Activated CD4-positive, alpha-beta T cell treated with anti-CD3 and anti-CD28 coated beads, Interleukin-2, amount 10 ng/mL, durations not matched to agents 24 days and 14 days (primary cell): ENCODE results near the gene TFF3. TPM values are rescaled to one million over a fixed set of nuclear protein-coding genes. Genes with fewer than 3 reads are reported as not detected.

Source experiments
- DNase-seq: peaks from one replicate; pipeline ENCODE4 v3.0.0; 2022
- H3K27ac Mint-ChIP-seq: one replicate; pipeline ENCODE4 v1.8.0; 2022; ENCODE audit warnings: mild to moderate bottlenecking, mixed read lengths
- H3K27me3 Mint-ChIP-seq: one replicate; pipeline ENCODE4 v1.8.0; 2022; ENCODE audit warnings: mixed read lengths
- H3K36me3 Mint-ChIP-seq: one replicate; pipeline ENCODE4 v1.8.0; 2022; ENCODE audit warnings: low read depth, mild to moderate bottlenecking, mixed read lengths
- H3K4me1 Mint-ChIP-seq: one replicate; pipeline ENCODE4 v1.8.0; 2021; ENCODE audit warnings: mixed read lengths
- H3K4me3 Mint-ChIP-seq: one replicate; pipeline ENCODE4 v1.8.0; 2022; ENCODE audit warnings: mild to moderate bottlenecking, moderate library complexity, mixed read lengths
- H3K9me3 Mint-ChIP-seq: one replicate; pipeline ENCODE4 v1.8.0; 2021; ENCODE audit warnings: mixed read lengths
- intact Hi-C: fragments of 100-400 bp; cut with micrococcal nuclease; formaldehyde crosslinking; loops from one replicate; pipeline ENCODE4 v1.15.1; 2023
- total RNA-seq: library from RNA; stranded (reverse); gene quantifications from 2 replicates; pipeline ENCODE4 v1.2.3, GENCODE V29; 2022

The TFF3 gene
- total RNA-seq, 1 donor from 2014 or later, result not detected

DNA sequence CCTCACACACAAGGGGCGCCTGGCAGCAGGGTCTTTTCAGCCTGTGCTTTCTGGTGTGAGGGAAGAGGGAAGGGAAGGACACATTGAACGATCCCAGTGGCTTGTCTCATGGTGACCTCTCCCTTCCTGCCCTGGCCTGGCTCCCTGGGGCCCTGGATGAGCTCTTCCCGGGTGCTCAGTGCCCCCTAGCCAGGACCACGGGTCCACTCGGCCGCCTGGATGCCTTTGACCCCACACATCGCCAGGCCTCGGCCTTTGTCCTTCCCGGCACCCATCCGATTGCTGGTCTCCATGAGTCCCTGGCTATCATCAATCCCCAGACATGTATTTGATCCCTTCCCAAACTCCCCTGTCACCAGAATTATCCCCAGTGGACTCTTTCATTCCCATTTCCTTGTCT, 6.0 kb upstream of the TFF3 start:
- intact Hi-C loops, result no loop called here
- Mint-ChIP-seq H3K36me3 (no peaks in the 10 kb centered on the region), H3K27me3 (peaks cover 29% of the 10 kb centered on the region), H3K27ac (no peak overlapping the region), H3K4me3 (no peak overlapping the region), H3K9me3 (no peaks in the 10 kb centered on the region), H3K4me1 (peaks cover 2% of the 10 kb centered on the region)
- DNase-seq, result no peak

DNA sequence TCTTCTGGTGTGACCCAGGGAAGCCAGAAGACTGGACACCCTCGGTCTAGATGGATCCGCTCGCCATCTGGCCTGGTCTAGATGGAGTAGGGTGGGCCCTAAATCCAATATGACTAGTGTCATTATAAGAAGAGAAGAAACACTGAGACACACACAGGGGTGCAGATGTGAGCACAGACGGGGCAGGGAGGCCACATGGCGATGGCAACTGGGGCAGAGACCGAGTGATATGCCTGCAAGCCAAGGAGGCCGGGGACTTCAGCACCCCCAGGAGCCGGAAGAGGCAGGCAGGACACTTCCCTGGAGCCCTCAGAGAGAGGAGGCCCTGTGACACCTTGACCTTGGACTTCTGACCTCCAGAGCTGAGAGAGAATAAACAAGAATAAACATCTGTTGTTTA, 5.6 kb upstream of the TFF3 start:
- H3K9me3 Mint-ChIP-seq, result no peaks in the 10 kb centered on the region
- H3K4me3 Mint-ChIP-seq, result no peak overlapping the region
- DNase-seq, result no peak
- intact Hi-C loops, result no loop called here
- H3K27ac Mint-ChIP-seq, result no peak overlapping the region
- peaks cover 2% of the 10 kb centered on the region for H3K4me1 Mint-ChIP-seq
- H3K27me3 Mint-ChIP-seq, result peaks cover 27% of the 10 kb centered on the region
- no peaks in the 10 kb centered on the region for H3K36me3 Mint-ChIP-seq

DNA sequence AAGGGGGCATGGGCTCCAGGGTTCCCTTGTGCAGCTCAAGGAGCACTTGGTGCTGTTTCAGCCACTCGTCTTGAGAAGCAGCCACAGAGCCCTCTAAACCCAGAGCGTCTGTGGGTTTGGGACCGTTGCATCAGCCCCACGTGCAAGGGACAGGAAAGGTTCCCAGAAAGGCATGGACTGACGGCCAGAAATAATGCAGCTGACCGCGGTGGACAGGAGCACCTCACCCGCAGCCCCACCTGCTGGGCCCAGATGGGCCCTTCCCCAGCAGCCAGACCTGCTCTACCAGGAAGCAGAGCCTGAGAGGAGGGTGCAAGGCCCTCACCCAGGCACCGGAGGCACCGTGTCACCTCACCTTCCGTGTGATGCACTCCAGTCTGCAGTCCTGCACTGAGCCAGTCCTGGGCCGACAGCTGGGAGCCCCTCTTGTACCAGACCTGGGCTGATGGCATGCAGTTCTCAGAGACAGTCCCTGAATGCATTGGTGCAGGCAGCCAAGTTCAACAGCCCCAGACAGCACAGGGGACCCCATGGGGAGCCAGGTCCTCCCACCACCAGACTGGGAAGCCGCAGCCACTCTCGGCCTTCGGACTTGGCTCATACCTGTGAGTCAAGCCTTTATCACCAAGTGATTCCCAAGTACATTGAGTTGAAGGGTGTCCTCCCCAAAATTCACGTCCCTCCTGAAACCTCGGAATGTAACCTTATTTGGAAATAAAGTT, 4.8 kb upstream of the TFF3 start:
- no peak for DNase-seq
- Mint-ChIP-seq H3K27me3 (peaks cover 20% of the 10 kb centered on the region), H3K9me3 (no peaks in the 10 kb centered on the region), H3K4me1 (peaks cover 2% of the 10 kb centered on the region), H3K27ac (no peak overlapping the region), H3K36me3 (no peaks in the 10 kb centered on the region), H3K4me3 (no peak overlapping the region)
- intact Hi-C loops, result no loop called here

DNA sequence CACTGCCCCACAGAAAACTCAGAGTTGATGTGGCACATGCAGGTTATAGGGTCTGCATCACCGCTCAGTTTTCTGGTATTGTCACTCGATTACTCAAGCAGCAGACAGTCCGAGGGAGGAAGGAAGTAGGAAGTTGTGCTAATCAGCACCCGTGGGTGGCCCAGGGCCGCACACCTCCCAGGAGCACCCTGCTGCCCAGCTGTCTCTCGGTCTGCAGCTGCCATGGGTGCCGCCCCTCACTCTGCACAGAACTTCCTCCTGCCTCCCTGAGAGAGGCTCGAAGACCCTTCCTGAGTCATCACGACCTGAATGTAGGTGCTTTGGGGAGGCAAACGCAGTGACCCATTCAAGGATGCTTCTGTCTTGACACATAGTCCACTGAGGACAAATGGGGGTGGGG, 4.2 kb upstream of the TFF3 start:
- no peak overlapping the region for H3K4me3 Mint-ChIP-seq
- H3K27me3 Mint-ChIP-seq, result peaks cover 15% of the 10 kb centered on the region
- H3K9me3 Mint-ChIP-seq, result no peaks in the 10 kb centered on the region
- no peaks in the 10 kb centered on the region for H3K36me3 Mint-ChIP-seq
- DNase-seq, result no peak
- H3K27ac Mint-ChIP-seq, result no peak overlapping the region
- H3K4me1 Mint-ChIP-seq, result peaks cover 2% of the 10 kb centered on the region
- intact Hi-C loops, result no loop called here

DNA sequence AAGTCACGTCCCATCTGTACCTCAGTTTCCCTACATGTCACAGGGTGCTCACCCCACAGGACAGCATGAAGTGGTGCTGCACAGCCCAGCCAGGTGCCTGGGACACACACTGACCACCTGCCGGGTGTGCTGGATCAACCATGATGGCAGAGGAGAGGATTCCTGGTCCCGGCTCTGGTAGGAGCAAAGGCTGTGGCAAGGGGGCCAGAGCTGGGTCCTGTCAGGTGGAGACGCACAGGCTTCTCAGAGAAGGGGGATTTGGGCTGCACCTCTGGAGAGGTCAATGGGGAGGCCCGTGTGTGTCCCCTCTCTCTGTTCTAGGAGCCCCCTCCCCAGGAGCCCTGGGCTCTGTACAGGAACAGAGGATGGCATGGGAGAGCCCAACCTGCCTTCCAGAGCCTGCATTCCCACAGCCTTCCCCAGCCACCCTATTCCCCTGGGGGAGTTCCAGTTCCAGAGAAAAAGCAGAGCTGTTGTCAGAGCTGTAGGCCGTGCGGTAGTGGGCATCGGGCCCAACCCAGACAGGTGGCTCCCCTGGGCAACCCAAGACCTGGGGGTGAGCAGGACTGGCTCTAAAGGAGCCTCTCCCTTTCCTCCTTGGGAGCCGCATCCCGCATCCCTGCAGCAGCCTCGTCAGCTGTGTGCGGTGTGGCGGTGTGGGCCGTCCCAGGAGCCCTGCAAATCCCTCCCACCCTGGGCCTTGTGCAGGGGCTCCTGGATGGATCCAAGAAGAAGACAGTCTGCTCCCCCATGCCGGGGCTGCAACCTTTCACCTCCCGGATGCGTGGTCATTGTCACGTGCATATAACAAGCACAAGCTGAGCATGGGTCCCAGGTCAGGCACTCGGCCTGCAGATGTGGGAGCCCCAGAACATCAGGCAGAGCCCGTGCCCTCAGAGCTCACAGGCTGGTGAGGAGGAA, 2.9 kb upstream of the TFF3 start:
- H3K36me3 Mint-ChIP-seq, result no peaks in the 10 kb centered on the region
- H3K27ac Mint-ChIP-seq, result no peak overlapping the region
- no peak overlapping the region for H3K4me3 Mint-ChIP-seq
- intact Hi-C loops, result no loop called here
- peaks cover 7% of the 10 kb centered on the region for H3K27me3 Mint-ChIP-seq
- no peak for DNase-seq
- no peaks in the 10 kb centered on the region for H3K9me3 Mint-ChIP-seq
- peaks cover 2% of the 10 kb centered on the region for H3K4me1 Mint-ChIP-seq

DNA sequence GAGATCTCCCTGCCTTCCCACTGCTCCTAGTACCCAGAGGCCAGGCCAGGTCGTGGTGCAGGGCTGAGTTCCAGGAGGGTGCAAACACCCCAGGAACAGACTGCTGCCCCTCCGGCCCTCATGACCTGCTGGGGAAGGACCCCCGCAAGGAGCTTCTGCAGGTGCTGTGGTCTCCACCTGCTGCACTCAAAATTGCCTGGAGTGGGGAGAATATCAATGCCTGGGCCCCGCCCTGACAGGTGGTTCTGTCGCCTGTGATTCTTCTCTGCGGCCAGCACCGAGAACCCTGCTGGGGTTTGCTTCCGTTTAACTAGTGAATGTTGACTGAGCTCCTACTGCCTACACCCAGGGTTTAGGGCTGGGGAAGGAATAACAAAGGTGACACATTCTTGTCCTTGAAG, 2.1 kb upstream of the TFF3 start:
- Mint-ChIP-seq H3K36me3 (no peaks in the 10 kb centered on the region), H3K4me3 (no peak overlapping the region), H3K27ac (no peak overlapping the region), H3K4me1 (peaks cover 2% of the 10 kb centered on the region), H3K9me3 (no peaks in the 10 kb centered on the region), H3K27me3 (peaks cover 3% of the 10 kb centered on the region)
- intact Hi-C loops, result no loop called here
- no peak for DNase-seq

DNA sequence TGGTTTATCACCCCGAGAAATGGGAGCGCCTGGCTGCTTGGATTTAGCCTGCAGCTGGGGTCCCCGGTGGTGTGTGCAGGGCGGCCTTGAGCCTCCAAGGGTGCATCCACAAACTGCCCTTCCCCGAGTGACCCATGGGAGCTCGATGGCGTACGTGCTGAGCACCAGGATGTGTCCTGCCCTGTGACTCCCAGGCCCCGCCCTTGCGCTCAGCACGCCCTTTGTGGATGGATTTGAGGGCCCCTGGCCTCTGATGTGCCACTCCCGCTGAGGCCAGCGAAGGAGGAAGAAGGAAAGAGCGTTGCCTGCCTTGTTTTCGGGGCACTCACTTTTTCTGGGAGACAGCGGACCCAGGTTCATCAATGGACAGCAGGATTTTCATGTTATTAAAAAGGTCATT, 1.7 kb upstream of the TFF3 start:
- Mint-ChIP-seq H3K36me3 (no peaks in the 10 kb centered on the region), H3K27me3 (peaks cover 2% of the 10 kb centered on the region), H3K4me3 (no peak overlapping the region)

DNA sequence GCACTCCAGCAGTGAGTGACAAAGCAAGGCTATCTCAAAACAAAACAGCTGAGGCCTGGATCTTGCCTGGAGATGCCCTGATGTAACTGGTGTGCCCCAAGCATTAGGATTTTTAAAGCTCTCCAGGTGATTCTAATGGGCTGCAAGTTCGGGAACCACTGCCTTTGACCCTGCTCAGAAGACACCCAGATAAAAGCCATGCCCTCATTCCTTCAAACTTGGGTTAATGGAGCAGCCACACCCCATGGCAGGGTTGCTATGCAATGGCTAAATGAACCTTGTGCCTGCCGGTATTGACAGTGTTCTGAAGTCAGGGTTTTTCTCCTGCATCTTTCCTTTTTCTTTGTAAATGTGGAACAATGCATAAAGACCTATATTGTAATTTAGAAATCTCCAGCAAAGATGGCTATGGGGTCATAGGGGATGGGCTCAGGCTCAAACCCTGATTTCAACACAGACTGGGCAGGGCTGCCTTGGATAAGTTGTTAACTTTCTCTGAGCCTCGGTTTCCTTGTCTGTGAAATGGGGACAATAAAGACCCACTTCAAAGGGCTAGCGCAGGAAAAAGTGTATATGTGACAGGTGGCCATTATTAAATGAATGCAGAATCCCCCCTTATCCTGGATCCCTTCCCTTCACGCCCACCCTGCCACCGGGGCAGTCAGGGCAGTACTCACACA, 453 bp downstream of the TFF3 start:
- Mint-ChIP-seq H3K4me1 (peaks cover 3% of the 10 kb centered on the region), H3K4me3 (no peak overlapping the region), H3K27ac (no peak overlapping the region), H3K36me3 (no peaks in the 10 kb centered on the region), H3K9me3 (no peaks in the 10 kb centered on the region), H3K27me3 (peaks cover 5% of the 10 kb centered on the region)
- no peak for DNase-seq
- intact Hi-C loops, result no loop called here

More for the DNA sequence above, 1.7 kb upstream of the TFF3 start:
- no peak for DNase-seq
- Mint-ChIP-seq H3K9me3 (no peaks in the 10 kb centered on the region), H3K4me1 (peaks cover 2% of the 10 kb centered on the region), H3K27ac (no peak overlapping the region)
- intact Hi-C loops, result no loop called here

DNA sequence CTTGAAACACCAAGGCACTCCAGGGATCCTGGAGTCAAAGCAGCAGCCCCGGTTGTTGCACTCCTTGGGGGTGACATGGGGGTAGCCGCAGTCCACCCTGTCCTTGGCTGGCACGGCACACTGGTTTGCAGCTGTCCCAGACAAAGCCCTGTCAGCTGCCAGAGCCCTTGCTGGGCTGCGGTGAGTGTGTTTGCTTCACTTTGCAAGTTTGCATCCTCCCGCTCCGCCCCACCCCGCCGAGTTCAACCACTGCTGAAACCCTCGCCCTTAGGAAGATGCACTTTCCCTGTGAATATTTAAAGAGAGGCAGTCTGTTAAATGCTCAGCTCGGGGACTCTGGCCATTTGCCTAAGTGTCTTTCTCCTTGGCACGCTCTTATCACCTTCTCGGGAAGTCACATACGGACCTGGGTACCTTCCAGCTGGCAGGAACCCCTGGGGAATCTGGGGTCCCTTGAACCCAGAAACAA, 1.7 kb downstream of the TFF3 start:
- Mint-ChIP-seq H3K27ac (no peak overlapping the region), H3K9me3 (no peaks in the 10 kb centered on the region), H3K27me3 (peaks cover 5% of the 10 kb centered on the region), H3K36me3 (no peaks in the 10 kb centered on the region), H3K4me3 (no peak overlapping the region), H3K4me1 (peaks cover 4% of the 10 kb centered on the region)
- intact Hi-C loops, result no loop called here
- no peak for DNase-seq

DNA sequence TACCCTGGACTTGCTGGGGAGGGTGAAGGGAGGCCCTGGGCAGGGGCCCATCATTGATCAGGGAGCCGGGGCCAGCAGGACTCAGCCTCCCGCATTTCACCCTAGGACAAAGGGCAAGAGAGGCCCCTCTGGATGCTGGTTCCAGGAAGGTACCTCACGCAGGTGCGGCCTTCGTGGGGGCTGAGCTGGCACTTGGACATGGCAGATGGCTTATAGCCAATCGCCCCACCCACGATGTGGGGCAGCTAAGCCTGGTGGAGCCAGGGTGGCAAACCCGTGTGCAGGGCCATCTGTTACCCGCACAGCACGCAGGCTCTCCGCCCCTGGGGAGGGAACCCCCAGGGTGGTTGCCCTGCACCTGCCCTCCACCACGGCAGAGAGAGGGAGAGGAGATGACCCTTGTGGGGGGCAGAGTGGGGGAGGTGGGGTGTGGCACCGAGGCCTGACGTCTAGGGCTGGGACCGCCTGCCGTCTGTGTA, 2.5 kb downstream of the TFF3 start:
- no peak overlapping the region for H3K4me3 Mint-ChIP-seq
- H3K27ac Mint-ChIP-seq, result no peak overlapping the region
- intact Hi-C loops, result no loop called here
- peaks cover 6% of the 10 kb centered on the region for H3K27me3 Mint-ChIP-seq
- no peaks in the 10 kb centered on the region for H3K9me3 Mint-ChIP-seq
- no peak for DNase-seq
- H3K36me3 Mint-ChIP-seq, result no peaks in the 10 kb centered on the region
- H3K4me1 Mint-ChIP-seq, result peaks cover 4% of the 10 kb centered on the region

DNA sequence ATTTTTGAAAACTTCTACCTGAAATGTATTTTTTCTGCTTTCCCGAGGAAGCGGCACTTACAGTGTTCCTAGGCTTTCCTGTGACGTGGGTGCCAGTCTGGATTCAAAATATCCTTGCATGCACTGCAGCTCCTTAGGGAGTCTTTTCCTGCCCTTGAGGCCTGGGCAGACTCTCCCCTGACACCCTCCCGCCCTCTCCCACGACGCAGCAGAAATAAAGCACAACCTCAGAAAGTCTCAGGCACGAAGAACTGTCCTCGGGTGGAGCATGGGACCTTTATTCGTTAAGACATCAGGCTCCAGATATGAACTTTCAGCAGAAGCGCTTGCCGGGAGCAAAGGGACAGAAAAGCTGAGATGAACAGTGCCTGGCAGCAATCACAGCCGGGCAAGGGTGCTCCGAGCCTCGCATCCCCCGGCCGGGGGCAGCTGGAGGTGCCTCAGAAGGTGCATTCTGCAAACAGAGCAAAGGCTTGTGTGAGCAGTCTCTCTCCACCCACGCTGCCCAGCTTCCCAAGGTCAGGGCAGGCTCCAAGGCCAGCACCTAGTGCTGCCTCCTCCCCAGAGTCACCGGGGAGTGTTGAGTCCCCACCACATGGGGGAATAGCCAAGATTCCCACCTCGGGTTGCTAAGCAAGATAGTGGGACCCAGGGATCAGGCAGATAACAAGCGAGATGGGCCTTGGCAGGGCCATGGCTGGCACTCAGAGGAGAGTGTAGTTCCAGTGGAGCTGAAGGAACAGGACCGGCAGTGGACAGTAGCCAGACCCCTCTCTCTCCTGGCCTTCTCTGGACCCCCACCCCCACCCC, 3.2 kb downstream of the TFF3 start:
- no peaks in the 10 kb centered on the region for H3K9me3 Mint-ChIP-seq
- peaks cover 4% of the 10 kb centered on the region for H3K4me1 Mint-ChIP-seq
- intact Hi-C loops, result no loop called here
- no peak overlapping the region for H3K27ac Mint-ChIP-seq
- no peak for DNase-seq
- no peaks in the 10 kb centered on the region for H3K36me3 Mint-ChIP-seq
- H3K4me3 Mint-ChIP-seq, result no peak overlapping the region
- H3K27me3 Mint-ChIP-seq, result peaks cover 8% of the 10 kb centered on the region

DNA sequence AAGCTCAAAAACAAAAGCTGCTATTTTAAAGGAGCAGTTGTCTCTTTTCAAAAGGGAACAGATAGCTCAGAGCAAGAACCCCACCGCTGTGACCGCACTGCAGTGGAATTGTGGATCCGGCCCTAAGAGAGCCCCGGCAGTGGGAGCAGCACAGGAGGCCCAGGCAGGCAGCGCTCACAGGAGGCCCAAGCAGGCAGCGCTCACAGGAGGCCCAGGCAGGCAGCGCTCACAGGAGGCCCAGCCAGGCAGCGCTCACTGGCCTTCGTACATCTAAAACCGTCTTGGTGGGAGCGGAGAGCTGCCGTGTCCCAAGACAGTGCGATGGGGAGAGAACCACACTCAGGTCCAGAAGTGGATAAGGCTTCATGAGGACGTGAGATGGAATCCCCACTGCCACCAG, 4.0 kb downstream of the TFF3 start:
- no peaks in the 10 kb centered on the region for H3K9me3 Mint-ChIP-seq
- DNase-seq, result no peak
- intact Hi-C loops, result no loop called here
- H3K27ac Mint-ChIP-seq, result no peak overlapping the region
- no peaks in the 10 kb centered on the region for H3K36me3 Mint-ChIP-seq
- peaks cover 4% of the 10 kb centered on the region for H3K4me1 Mint-ChIP-seq
- H3K4me3 Mint-ChIP-seq, result no peak overlapping the region
- H3K27me3 Mint-ChIP-seq, result peaks cover 10% of the 10 kb centered on the region

DNA sequence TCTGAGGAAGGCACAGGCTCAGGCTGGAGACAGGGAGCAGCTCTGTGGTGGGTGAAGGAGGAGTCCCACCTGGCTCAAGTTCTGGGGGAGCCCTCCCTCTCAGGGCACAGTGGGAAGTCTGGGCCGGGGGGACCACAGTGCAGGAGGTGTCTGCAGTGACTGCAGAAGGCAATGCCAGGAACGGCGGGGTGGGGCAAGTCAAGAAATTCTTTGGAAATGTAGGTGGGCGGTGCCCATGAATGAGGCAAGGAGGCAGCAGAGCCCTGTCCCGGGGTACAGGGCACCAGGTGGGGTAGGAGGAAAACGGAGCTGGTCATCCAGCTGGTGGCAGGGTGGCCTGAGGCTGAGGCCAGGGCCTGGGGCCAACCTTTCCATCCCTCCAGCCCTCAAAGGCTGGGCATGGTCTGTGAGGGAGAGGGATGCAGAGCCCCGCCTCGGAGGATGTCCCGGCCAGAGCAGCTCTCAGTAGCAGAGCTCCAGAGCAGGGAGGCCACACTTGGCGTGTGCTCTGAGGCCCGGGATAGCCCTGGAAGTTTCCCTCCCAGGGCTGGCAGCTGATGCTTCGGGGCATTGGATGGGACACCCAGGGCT, 4.7 kb downstream of the TFF3 start:
- Mint-ChIP-seq H3K9me3 (no peaks in the 10 kb centered on the region), H3K4me1 (peaks cover 4% of the 10 kb centered on the region), H3K36me3 (no peaks in the 10 kb centered on the region), H3K27ac (no peak overlapping the region), H3K27me3 (peaks cover 10% of the 10 kb centered on the region), H3K4me3 (no peak overlapping the region)
- no peak for DNase-seq
- intact Hi-C loops, result no loop called here
